ENCODE data around the gene PARP15. TPM values are rescaled to one million over a fixed set of nuclear protein-coding genes. Genes with fewer than 3 reads are reported as not detected.

Gene PARP15
- total and polyA plus RNA-seq, 2 of the 4 experiments (the other 2 are of a cell fraction), result 0.10 TPM; not detected in 1

DNA sequence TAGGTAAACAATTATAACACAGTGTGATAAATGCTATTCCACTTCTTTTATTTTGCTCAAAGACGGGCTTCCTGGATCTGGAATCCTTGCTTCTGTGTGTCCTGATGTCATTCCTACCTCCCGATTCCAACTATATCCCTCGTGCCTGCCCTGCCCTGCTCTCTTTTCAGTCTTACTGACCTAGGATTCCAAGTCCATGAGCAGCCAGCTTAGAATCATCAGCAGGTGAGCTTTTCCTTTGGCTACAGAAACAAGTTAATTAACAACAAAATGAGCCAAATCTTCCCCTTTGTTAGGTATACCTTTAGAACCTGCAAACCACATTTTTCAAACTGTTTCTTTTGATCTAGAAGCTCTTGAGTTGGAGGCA lies 40.8 kb upstream of the PARP15 start:
- Histone ChIP-seq H3K79me1 (ENCODE audit: low read depth in 1 of 2, low read length in 2 of 2) (no peaks in the 10 kb centered on the region), H3K18ac (ENCODE audit: low read depth, low read length) (no peak overlapping the region), H3K9me3 (ENCODE audit: control insufficient read depth, insufficient read depth, low read length) (no peaks in the 10 kb centered on the region), H2BK20ac (ENCODE audit: low read depth, low read length) (no peak overlapping the region), H4K20me1 (ENCODE audit: insufficient read depth, low read length) (no peaks in the 10 kb centered on the region), H2AK5ac (ENCODE audit: low read depth, low read length) (no peak overlapping the region), H2AFZ (replicated peaks; ENCODE audit: low read length, poor library complexity) (no peak overlapping the region), H3K23ac (ENCODE audit: low read depth, low read length) (no peak overlapping the region), H3K4ac (ENCODE audit: low read depth, low read length) (no peak overlapping the region), H3K27me3 (ENCODE audit: control insufficient read depth, insufficient read depth, low read length) (no peaks in the 10 kb centered on the region), H4K91ac (ENCODE audit: insufficient read depth, low read depth, low read length) (no peak overlapping the region), H3K36me3 (ENCODE audit: control insufficient read depth, insufficient read depth, low read length) (peaks cover 10% of the 10 kb centered on the region), H3K14ac (replicated peaks; ENCODE audit: low read depth, low read length) (no peak overlapping the region), H3K9me1 (ENCODE audit: insufficient read depth, low read length) (peaks cover 4% of the 10 kb centered on the region; the same call in 1 of the 2 replicates), H2BK5ac (ENCODE audit: low read depth, low read length, poor library complexity, severe bottlenecking) (no peak overlapping the region), H3K4me1 (ENCODE audit: control insufficient read depth, insufficient read depth, low read length) (no peaks in the 10 kb centered on the region), H3K4me3 (ENCODE audit: insufficient read depth, low read depth, low read length) (no peak overlapping the region), H3K56ac (ENCODE audit: extremely low read depth, insufficient read depth, low read length) (no peak overlapping the region), H2BK15ac (ENCODE audit: low read depth, low read length) (no peak overlapping the region), H4K5ac (ENCODE audit: low read depth, low read length) (no peak overlapping the region), H2BK120ac (ENCODE audit: low read depth, low read length) (no peak overlapping the region), H2AK9ac (replicated peaks; ENCODE audit: low read depth, low read length, poor library complexity) (no peak overlapping the region), H4K8ac (ENCODE audit: low read depth in 2 of 2, low read length in 2 of 2) (no peak overlapping the region), H3K9ac (ENCODE audit: low read depth, low read length) (no peak overlapping the region), H3K27ac (ENCODE audit: insufficient read depth, low read length) (no peak overlapping the region), H3K4me2 (ENCODE audit: low read depth, low read length) (no peak overlapping the region)
- in situ Hi-C loops (cut with MboI; ENCODE audit: low sequenced_read_pairs), result no loop called here
- dilution Hi-C loops (cut with HindIII; ENCODE audit: low sequenced_read_pairs, unreplicated experiment), result no loop called here
- POLR2A ChIA-PET (ENCODE audit: unreplicated experiment), result no interaction called here
- ATAC-seq (ENCODE audit: low read depth), result no peak
- no TSS peak for BruUV-seq (replicated peaks)
- no CpG with 5 or more reads among the region's 3 CpGs for WGBS, 2 experiments (ENCODE audit: extremely low coverage in 2 of 2, insufficient read length in 1 of 2)
- DNase-seq, result no peak
- intact Hi-C loops (cut with micrococcal nuclease), result no loop called here
- CTCF ChIA-PET, result no interaction called here
- TF ChIP-seq CTCF (conservative IDR thresholded peaks at IDR 0.05; ENCODE audit: low read depth, low read length), result no peak
- no peak for TF ChIP-seq RCOR1 (IDR thresholded peaks at IDR 0.05; ENCODE audit: insufficient replicate concordance, low read length)
- TF ChIP-seq NFE2L2 (IDR thresholded peaks at IDR 0.05; ENCODE audit: low read depth, low read length), result no peak
- TF ChIP-seq, protein P1, sequence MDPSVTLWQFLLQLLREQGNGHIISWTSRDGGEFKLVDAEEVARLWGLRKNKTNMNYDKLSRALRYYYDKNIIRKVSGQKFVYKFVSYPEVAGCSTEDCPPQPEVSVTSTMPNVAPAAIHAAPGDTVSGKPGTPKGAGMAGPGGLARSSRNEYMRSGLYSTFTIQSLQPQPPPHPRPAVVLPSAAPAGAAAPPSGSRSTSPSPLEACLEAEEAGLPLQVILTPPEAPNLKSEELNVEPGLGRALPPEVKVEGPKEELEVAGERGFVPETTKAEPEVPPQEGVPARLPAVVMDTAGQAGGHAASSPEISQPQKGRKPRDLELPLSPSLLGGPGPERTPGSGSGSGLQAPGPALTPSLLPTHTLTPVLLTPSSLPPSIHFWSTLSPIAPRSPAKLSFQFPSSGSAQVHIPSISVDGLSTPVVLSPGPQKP (IDR thresholded peaks at IDR 0.05; ENCODE audit: borderline replicate concordance, low read depth, low read length), result no peak
- TF ChIP-seq MXI1 (IDR thresholded peaks at IDR 0.05; ENCODE audit: borderline replicate concordance, low read depth, low read length), result no peak
- no peak for TF ChIP-seq MAZ (IDR thresholded peaks at IDR 0.05; ENCODE audit: borderline replicate concordance, low read depth, low read length)
- TF ChIP-seq CHD1 (IDR thresholded peaks at IDR 0.05; ENCODE audit: low read depth, low read length), result no peak
- TF ChIP-seq SMC3 (IDR thresholded peaks at IDR 0.05; ENCODE audit: low read depth, low read length), result no peak
- no peak for TF ChIP-seq FOS (IDR thresholded peaks at IDR 0.05; ENCODE audit: low read depth, low read length)
- TF ChIP-seq USF2 (IDR thresholded peaks at IDR 0.05; ENCODE audit: low read depth, low read length), result no peak
- no peak for TF ChIP-seq RFX5 (IDR thresholded peaks at IDR 0.05; ENCODE audit: low read depth, low read length)
- TF ChIP-seq MAFK (IDR thresholded peaks at IDR 0.05; ENCODE audit: low read depth, low read length), result no peak
- no peak for TF ChIP-seq BHLHE40 (IDR thresholded peaks at IDR 0.05; ENCODE audit: low read depth, low read length)
- TF ChIP-seq CEBPB (IDR thresholded peaks at IDR 0.05; ENCODE audit: low read depth, low read length), result no peak
- TF ChIP-seq POLR2A (IDR thresholded peaks at IDR 0.05; ENCODE audit: low read depth, low read length), result no peak
- no peak for TF ChIP-seq RAD21 (IDR thresholded peaks at IDR 0.05; ENCODE audit: low read length)
